ENCODE measurements around the gene SLC35B1.

DNA sequence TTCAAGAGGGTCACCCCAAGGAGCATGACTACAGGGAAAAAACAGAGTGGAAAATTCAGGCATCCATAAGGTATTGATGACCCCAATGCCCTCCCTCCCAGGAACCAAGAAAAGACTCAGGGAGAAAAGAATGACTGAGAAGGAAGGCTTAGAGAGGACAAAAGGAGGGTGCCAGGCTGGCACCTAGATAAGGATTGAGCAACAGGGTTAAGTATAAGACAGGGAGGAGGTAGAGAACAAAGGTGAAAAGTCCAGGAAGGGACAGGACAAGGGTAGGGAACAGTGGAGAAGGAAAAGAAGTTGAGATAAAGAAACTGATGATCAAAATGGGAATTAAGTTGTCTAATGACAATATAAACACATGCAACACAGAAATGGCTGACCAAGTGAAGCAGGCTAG, 2.5 kb downstream of the SLC35B1 start:
- no peak for TF ChIP-seq POLR2AphosphoS5 (IDR thresholded peaks at IDR 0.05)
- TF ChIP-seq, protein P1, sequence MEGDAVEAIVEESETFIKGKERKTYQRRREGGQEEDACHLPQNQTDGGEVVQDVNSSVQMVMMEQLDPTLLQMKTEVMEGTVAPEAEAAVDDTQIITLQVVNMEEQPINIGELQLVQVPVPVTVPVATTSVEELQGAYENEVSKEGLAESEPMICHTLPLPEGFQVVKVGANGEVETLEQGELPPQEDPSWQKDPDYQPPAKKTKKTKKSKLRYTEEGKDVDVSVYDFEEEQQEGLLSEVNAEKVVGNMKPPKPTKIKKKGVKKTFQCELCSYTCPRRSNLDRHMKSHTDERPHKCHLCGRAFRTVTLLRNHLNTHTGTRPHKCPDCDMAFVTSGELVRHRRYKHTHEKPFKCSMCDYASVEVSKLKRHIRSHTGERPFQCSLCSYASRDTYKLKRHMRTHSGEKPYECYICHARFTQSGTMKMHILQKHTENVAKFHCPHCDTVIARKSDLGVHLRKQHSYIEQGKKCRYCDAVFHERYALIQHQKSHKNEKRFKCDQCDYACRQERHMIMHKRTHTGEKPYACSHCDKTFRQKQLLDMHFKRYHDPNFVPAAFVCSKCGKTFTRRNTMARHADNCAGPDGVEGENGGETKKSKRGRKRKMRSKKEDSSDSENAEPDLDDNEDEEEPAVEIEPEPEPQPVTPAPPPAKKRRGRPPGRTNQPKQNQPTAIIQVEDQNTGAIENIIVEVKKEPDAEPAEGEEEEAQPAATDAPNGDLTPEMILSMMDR (IDR thresholded peaks at IDR 0.05) = no peak
- no peak for TF ChIP-seq POLR2A (IDR thresholded peaks at IDR 0.05)
- TF ChIP-seq EP300 (IDR thresholded peaks at IDR 0.05) = no peak
